Naive thymus-derived CD4-positive, alpha-beta T cell (primary cell): ENCODE results near the gene LRP1. TPM values are rescaled to one million over a fixed set of nuclear protein-coding genes. Genes with fewer than 3 reads are reported as not detected.

Experiments
- ATAC-seq: fragments of 150-1000 bp; cut with Tn5 transposase; 2 replicates; pipeline ENCODE4 v1.10.0; 2021; ENCODE audit warnings: mild to moderate bottlenecking, moderate library complexity
- CTCF ChIA-PET: fragments of 350-600 bp; sonication (Branson Sonifier 250); formaldehyde crosslinking; loops from one replicate; lab custom pipeline; 2021; ENCODE audit warnings: antibody characterized with exemption; lab: Charles Lee
- POLR2A ChIA-PET: fragments of 350-600 bp; sonication (Branson Sonifier 250); formaldehyde crosslinking; loops from one replicate; lab custom pipeline; 2021; ENCODE audit warnings: antibody characterized with exemption, inconsistent platforms; lab: Charles Lee
- DNase-seq, 9 donors: peaks; one replicate each; pipeline versions ENCODE4 v3.0.0 to v3.0.0-alpha.2; 2020 to 2022; ENCODE audit warnings: mixed read lengths in 1 of 9
- H3K27ac ChIP-seq: one replicate; pipeline ENCODE4 v1.7.0; 2013; ENCODE audit warnings: mild to moderate bottlenecking, low read depth, low read length, moderate library complexity
- H3K27me3 ChIP-seq, 2 donors: one replicate each; pipeline ENCODE4 v1.7.0; 2013; ENCODE audit warnings: low read length in 2 of 2, mild to moderate bottlenecking in 2 of 2, moderate library complexity in 2 of 2; ENCODE audit not compliant: control insufficient read depth in 2 of 2, insufficient read depth in 2 of 2
- H3K36me3 ChIP-seq, 3 experiments: 1 replicate in 2 of 3; 2 replicates in 1 of 3; pipeline ENCODE4 v1.7.0; 2013; ENCODE audit warnings: low read length in 3 of 3, mild to moderate bottlenecking in 3 of 3, moderate library complexity in 1 of 3; ENCODE audit not compliant: insufficient read depth in 3 of 3, control insufficient read depth in 2 of 3
- H3K4me1 ChIP-seq, 2 donors: one replicate each; pipeline ENCODE4 v1.7.0; 2013; ENCODE audit warnings: low read length in 2 of 2, mild to moderate bottlenecking in 2 of 2, moderate library complexity in 1 of 2; ENCODE audit not compliant: control insufficient read depth in 2 of 2, insufficient read depth in 2 of 2
- H3K4me3 ChIP-seq: 2 replicates; pipeline ENCODE4 v1.7.0; 2013; ENCODE audit warnings: mild to moderate bottlenecking, low read length
- H3K9me3 ChIP-seq, 3 experiments: 1 replicate in 2 of 3; 2 replicates in 1 of 3; pipeline ENCODE4 v1.7.0; 2013; ENCODE audit warnings: low read length in 3 of 3; ENCODE audit not compliant: control insufficient read depth in 2 of 3
- H3K27ac Mint-ChIP-seq, 9 donors: one replicate each; pipeline ENCODE4 v1.8.0; 2020 to 2022; ENCODE audit warnings: mixed read lengths in 9 of 9, mild to moderate bottlenecking in 8 of 9, moderate library complexity in 5 of 9, inconsistent platforms in 2 of 9
- H3K27me3 Mint-ChIP-seq, 5 donors: one replicate each; pipeline ENCODE4 v1.8.0; 2021 to 2022; ENCODE audit warnings: mixed read lengths in 5 of 5, mild to moderate bottlenecking in 1 of 5
- H3K36me3 Mint-ChIP-seq, 5 donors: one replicate each; pipeline ENCODE4 v1.8.0; 2020 to 2022; ENCODE audit warnings: mixed read lengths in 5 of 5, mild to moderate bottlenecking in 3 of 5, inconsistent platforms in 1 of 5
- H3K4me1 Mint-ChIP-seq, 7 donors: one replicate each; pipeline ENCODE4 v1.8.0; 2020 to 2022; ENCODE audit warnings: mixed read lengths in 7 of 7, mild to moderate bottlenecking in 3 of 7, inconsistent platforms in 1 of 7
- H3K4me3 Mint-ChIP-seq, 10 donors: one replicate each; pipeline ENCODE4 v1.8.0; 2020 to 2022; ENCODE audit warnings: mild to moderate bottlenecking in 10 of 10, mixed read lengths in 10 of 10, moderate library complexity in 6 of 10, inconsistent platforms in 2 of 10
- H3K9me3 Mint-ChIP-seq, 11 donors: one replicate each; pipeline ENCODE4 v1.8.0; 2020 to 2022; ENCODE audit warnings: mixed read lengths in 11 of 11, mild to moderate bottlenecking in 4 of 11, inconsistent platforms in 1 of 11, moderate library complexity in 1 of 11
- intact Hi-C, 2 donors: fragments of 100-400 bp; cut with micrococcal nuclease; formaldehyde crosslinking; loops; one replicate each; pipeline ENCODE4 v1.15.1; 2023
- polyA plus RNA-seq, 2 donors: library from polyadenylated mRNA; unstranded; fragments of 300-500 nt; fragmentation: Illumina TruSeq; gene quantifications; one replicate each; pipeline ENCODE4 v1.2.3, GENCODE V29; 2021
- total RNA-seq, 6 experiments: library from RNA in 5 of 6; stranded (reverse) in 5 of 6; gene quantifications; 1 replicate in 5 of 6; 2 replicates in 1 of 6; pipeline ENCODE4 v1.2.3 and lab custom pipeline; 2021 to 2026

Gene LRP1
- total and polyA plus RNA-seq, 7 experiments from 2014 or later, result 0.58 to 119 (median 10.5) TPM

DNA sequence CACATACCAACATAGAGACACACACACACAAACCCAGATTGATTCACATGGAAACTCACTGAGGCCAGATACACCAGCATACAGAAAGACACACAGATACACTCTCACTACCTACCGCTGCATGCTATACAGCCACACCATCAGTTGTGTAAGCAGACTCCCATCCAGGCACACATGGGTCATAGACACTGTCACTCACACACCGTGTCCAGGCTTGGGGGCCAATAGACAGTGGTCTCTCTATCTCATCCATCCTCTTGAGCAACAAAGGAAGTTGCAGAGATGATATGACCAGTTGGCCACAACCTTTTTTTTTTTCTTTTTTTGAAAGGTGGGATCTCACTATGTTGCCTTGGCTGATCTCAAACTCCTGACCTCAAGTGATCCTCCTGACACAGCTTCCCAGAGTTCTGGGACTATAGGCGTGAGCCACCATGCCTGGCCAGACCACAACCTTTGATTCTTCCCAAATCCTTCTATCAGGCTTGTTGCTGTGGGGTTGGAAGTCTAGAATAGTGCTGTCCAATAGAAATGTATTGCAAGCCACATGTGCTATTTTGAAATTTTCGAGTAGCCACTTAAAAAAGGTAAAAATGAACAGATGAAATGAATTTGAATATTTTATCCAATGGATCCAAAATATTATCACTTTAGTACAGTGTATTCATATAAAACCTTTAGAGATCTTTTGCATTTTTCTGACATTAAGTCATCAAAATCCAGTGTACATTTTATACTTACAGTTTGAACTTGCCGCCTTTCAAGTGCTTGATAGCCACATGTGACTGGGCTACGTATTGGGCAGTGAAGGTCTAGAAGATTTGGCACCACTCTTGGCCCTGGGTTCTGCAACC lies 11.7 kb downstream of the LRP1 start:
- no peaks in the 10 kb centered on the region for H3K9me3 Mint-ChIP-seq
- ChIA-PET CTCF (no interaction called here), POLR2A (no interaction called here)
- DNase-seq (no peak), ATAC-seq (peak; percentile 73)
- Histone ChIP-seq H3K4me3 (no peak overlapping the region), H3K27me3 (no peaks in the 10 kb centered on the region), H3K36me3 (peaks cover 0 to 1% (median 0%) of the 10 kb centered on the region in 3 experiments), H3K27ac (no peak overlapping the region), H3K9me3 (no peaks in the 10 kb centered on the region), H3K4me1 (no peaks in the 10 kb centered on the region)
- H3K4me1 Mint-ChIP-seq, result peaks cover 0 to 15% (median 11%) of the 10 kb centered on the region in 7 donors
- intact Hi-C loops, result no loop called here
- H3K27ac Mint-ChIP-seq, result peak overlapping the region in 1 of 9 donors; percentile 5
- H3K27me3 Mint-ChIP-seq, result no peaks in the 10 kb centered on the region
- H3K4me3 Mint-ChIP-seq, result no peak overlapping the region
- H3K36me3 Mint-ChIP-seq, result peaks cover 0 to 5% (median 0%) of the 10 kb centered on the region in 5 donors

DNA sequence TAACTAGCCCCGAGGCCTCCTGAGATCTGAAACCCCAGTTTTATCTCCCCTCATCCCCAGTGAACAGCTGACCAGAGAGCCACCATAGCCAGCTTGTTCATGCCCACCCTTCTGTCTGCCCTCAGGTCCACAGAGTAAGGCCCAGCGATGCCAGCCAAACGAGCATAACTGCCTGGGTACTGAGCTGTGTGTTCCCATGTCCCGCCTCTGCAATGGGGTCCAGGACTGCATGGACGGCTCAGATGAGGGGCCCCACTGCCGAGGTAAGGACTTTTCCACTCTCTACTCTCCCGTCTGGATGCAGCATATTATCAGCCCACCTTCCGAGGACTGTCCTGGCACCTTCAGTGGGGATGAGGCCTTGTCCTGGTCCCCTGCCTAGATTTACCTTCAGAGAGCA lies 13.0 kb downstream of the LRP1 start:
- Mint-ChIP-seq H3K27ac (no peak overlapping the region), H3K36me3 (peaks cover 0 to 11% (median 0%) of the 10 kb centered on the region in 5 donors), H3K4me3 (no peak overlapping the region), H3K4me1 (peaks cover 0 to 15% (median 11%) of the 10 kb centered on the region in 7 donors), H3K9me3 (no peaks in the 10 kb centered on the region), H3K27me3 (no peaks in the 10 kb centered on the region)
- ATAC-seq, result no peak
- Histone ChIP-seq H3K27me3 (no peaks in the 10 kb centered on the region), H3K4me3 (no peak overlapping the region), H3K4me1 (no peaks in the 10 kb centered on the region), H3K9me3 (no peaks in the 10 kb centered on the region), H3K36me3 (peaks cover 0 to 7% (median 0%) of the 10 kb centered on the region in 3 experiments), H3K27ac (no peak overlapping the region)
- DNase-seq, result no peak
- intact Hi-C loops, result no loop called here
- ChIA-PET POLR2A (no interaction called here), CTCF (no interaction called here)

DNA sequence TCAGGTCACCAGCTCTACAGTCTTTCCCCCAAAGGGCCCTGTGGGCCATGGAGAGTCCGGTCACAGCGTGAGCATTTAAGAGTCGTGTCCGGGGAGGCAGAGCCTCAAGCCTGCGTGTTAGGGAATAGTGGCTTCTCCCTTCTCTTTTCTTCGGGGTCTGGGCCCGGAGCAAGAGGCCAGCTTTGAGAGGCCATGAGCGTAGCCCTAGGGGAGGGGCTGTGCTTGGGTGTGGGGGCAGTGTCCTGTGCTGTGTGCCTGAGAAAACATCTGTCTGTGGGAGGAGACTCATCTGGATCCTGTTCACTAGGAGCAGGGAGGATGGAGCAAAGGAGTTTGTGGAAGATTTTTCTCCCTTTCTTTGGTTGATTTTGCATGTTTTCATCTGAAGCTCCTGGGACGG lies 13.8 kb downstream of the LRP1 start:
- no peaks in the 10 kb centered on the region for H3K4me1 ChIP-seq
- Mint-ChIP-seq H3K36me3 (peaks cover 0 to 11% (median 0%) of the 10 kb centered on the region in 5 donors), H3K27ac (no peak overlapping the region), H3K9me3 (no peaks in the 10 kb centered on the region), H3K4me1 (peaks cover 0 to 15% (median 11%) of the 10 kb centered on the region in 7 donors), H3K4me3 (no peak overlapping the region), H3K27me3 (no peaks in the 10 kb centered on the region)
- H3K9me3 ChIP-seq, result no peaks in the 10 kb centered on the region
- H3K27me3 ChIP-seq, result no peaks in the 10 kb centered on the region
- no peak overlapping the region for H3K4me3 ChIP-seq
- intact Hi-C loops, result no loop called here
- ChIA-PET POLR2A (no interaction called here), CTCF (no interaction called here)
- peaks cover 0 to 7% (median 0%) of the 10 kb centered on the region in 3 experiments for H3K36me3 ChIP-seq
- ATAC-seq, result no peak
- no peak overlapping the region for H3K27ac ChIP-seq
- DNase-seq, result no peak

DNA sequence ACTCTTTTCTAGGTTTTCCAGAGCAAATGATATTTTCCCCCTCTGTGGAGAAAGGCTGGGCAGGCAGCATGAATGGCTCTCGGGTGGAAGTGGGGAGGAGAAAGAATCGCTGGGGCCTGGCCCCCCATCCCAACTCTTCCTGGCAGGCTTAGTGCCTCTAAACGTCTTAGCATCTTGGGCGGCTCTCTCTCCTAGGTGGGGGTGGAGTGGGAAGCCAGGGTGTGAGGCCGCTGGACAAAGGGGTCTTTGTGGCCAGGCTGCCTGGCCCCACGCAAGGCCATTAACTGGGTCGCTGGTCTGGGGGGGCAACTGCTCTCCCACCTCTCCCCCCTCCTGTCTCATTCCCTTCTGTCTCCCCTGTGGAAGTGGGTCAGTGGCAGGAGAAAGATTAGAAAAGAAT lies 14.4 kb downstream of the LRP1 start:
- no peaks in the 10 kb centered on the region for H3K27me3 Mint-ChIP-seq
- no peak for ATAC-seq
- H3K4me3 Mint-ChIP-seq, result no peak overlapping the region
- no peaks in the 10 kb centered on the region for H3K9me3 Mint-ChIP-seq
- peaks cover 0 to 15% (median 11%) of the 10 kb centered on the region in 7 donors for H3K4me1 Mint-ChIP-seq
- H3K36me3 ChIP-seq, result peaks cover 0 to 7% (median 0%) of the 10 kb centered on the region in 3 experiments
- CTCF ChIA-PET, result no interaction called here
- peaks cover 0 to 11% (median 0%) of the 10 kb centered on the region in 5 donors for H3K36me3 Mint-ChIP-seq
- H3K27ac Mint-ChIP-seq, result no peak overlapping the region
- POLR2A ChIA-PET, result no interaction called here
- intact Hi-C loops, result no loop called here
- no peak overlapping the region for H3K4me3 ChIP-seq
- H3K9me3 ChIP-seq, result no peaks in the 10 kb centered on the region
- H3K27ac ChIP-seq, result no peak overlapping the region
- no peaks in the 10 kb centered on the region for H3K27me3 ChIP-seq
- H3K4me1 ChIP-seq, result no peaks in the 10 kb centered on the region
- no peak for DNase-seq

DNA sequence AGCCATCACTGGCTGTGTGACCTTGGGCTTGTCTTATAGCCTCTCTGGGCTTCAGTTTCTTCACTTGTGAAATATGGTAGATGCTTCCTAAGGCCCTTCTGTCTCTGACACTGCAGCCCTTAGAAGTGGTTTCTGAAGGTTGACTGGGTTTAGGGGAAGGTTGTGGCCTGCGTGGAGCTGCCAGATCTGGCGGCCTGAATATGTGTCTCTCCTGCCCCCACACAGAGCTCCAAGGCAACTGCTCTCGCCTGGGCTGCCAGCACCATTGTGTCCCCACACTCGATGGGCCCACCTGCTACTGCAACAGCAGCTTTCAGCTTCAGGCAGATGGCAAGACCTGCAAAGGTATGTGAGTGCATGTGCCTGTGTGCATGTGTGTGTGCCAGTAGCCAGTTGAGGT lies 15.2 kb downstream of the LRP1 start:
- ChIA-PET POLR2A (no interaction called here), CTCF (no interaction called here)
- Mint-ChIP-seq H3K27ac (no peak overlapping the region), H3K36me3 (peaks cover 0 to 11% (median 0%) of the 10 kb centered on the region in 5 donors), H3K4me1 (peaks cover 0 to 18% (median 11%) of the 10 kb centered on the region in 7 donors), H3K4me3 (no peak overlapping the region), H3K9me3 (no peaks in the 10 kb centered on the region), H3K27me3 (no peaks in the 10 kb centered on the region)
- ATAC-seq (peak; percentile 43), DNase-seq (peak in 4 of 9 donors; percentile 4 to 16 (median 13))
- no peak overlapping the region for H3K27ac ChIP-seq
- no peaks in the 10 kb centered on the region for H3K27me3 ChIP-seq
- peaks cover 0 to 7% (median 0%) of the 10 kb centered on the region in 3 experiments for H3K36me3 ChIP-seq
- intact Hi-C loops, result no loop called here
- H3K4me1 ChIP-seq, result no peaks in the 10 kb centered on the region
- H3K9me3 ChIP-seq, result no peaks in the 10 kb centered on the region
- H3K4me3 ChIP-seq, result no peak overlapping the region

DNA sequence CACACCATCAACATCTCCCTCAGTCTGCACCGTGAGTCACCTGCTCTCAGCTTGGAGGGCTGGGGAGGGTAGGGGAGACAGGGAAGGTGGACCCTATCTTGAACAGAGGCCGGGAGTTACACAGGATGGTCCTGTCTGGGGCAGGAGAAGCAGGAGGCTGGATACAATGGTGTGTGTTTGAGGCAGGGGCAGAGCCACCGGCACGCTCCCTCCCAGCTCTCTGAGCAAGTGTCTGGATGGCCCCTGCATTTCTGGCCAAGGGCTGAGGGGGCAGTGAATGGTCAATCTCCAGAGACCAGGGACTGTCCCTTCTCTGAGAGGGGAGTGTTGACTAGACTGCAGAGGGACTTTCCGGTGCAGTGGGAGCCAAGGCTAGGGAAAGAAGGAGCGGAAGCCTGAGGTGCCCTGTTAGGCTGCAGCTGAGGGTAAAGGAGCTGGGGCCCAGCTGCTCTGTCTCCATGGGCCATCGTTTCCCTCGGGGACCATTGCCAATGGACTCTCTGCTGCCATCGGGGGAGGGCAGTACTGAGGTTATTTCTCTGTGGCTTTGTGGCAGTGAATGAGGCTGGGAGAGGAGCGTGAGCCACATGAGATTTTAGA lies 17.3 kb downstream of the LRP1 start:
- Histone ChIP-seq H3K27ac (no peak overlapping the region), H3K27me3 (no peaks in the 10 kb centered on the region), H3K36me3 (peaks cover 0 to 7% (median 0%) of the 10 kb centered on the region in 3 experiments), H3K9me3 (no peaks in the 10 kb centered on the region), H3K4me3 (no peak overlapping the region), H3K4me1 (no peaks in the 10 kb centered on the region)
- Mint-ChIP-seq H3K9me3 (no peaks in the 10 kb centered on the region), H3K4me3 (no peak overlapping the region), H3K27ac (no peak overlapping the region), H3K36me3 (peaks cover 0 to 22% (median 0%) of the 10 kb centered on the region in 5 donors), H3K27me3 (no peaks in the 10 kb centered on the region), H3K4me1 (peaks cover 0 to 16% (median 11%) of the 10 kb centered on the region in 7 donors)
- DNase-seq (no peak), ATAC-seq (no peak)
- intact Hi-C loops, result no loop called here
- ChIA-PET CTCF (interaction anchor here (1.3 kb wide), 1 partner anchor 21 kb away, joined by 6 read pairs; no protein-coding TSS in a partner anchor), POLR2A (no interaction called here)
